ENCODE measurements around the gene SCAF1.
"Not testable (repeated sequence)": the region's sequence is repeated elsewhere in the genome, so short reads cannot be mapped to it uniquely, and the experiment has no call there.

Gene SCAF1

GRCh38 chr19:49614096-49614833 lies 27.7 kb upstream of the SCAF1 start:
- DNase-seq (ENCODE audit: low spot score) = no peak

DNA sequence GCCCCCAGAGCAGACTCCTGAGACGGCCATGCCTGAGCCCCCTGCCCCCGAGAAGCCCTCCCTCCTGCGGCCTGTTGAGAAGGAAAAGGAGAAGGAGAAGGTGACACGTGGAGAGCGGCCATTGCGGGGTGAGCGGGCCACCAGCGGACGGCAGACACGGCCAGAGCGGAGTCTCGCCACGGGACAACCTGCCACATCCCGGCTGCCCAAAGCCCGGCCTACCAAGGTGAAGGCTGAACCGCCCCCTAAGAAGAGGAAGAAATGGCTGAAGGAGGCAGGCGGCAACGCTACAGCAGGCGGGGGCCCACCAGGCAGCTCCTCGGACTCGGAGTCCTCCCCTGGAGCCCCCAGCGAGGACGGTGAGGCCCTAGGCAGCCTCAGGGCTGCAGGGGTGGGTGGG lies 26.1 kb upstream of the SCAF1 start:
- no peak for DNase-seq (ENCODE audit: low spot score)

- no peak for DNase-seq (ENCODE audit: low spot score)
Measured at GRCh38 chr19:49616532-49616931, 25.5 kb upstream of the SCAF1 start.

DNA sequence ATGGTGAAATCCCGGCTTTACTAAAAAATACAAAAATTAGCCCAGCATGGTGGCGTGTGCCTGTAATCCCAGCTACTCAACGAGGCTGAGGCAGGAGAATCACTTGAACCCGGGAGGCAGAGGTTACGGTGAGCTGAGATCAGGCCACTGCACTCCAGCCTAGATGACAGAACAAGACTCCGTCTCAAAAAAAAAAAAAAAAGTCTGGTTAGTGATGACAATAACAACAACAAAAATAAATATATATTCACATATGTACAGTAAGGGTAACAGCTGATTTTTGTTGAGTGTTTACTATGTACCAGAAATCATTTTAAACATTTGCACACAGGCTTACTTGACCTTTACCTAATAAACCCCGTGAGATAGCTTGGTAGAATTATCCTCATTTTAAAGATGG lies 25.1 kb upstream of the SCAF1 start:
- DNase-seq (ENCODE audit: low spot score) = no peak

DNA sequence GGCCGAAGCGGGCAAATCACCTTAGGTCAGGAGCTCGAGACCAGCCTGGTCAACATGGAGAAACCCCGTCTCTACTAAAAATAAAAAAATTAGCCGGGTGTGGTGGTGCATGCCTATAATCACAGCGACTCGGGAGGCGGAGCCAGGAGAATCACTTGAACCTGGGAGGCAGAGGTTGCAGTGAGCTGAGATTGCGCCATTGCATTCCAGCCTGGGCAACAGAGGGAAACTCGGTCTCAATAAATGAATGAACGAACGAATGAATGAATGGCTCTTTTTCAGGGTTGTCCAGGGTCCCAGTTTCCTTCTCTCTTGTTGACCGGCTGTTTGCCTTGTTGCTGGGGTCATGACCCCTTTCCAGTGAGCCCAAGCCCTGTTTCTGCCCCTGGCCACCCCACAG lies 24.1 kb upstream of the SCAF1 start:
- DNase-seq (ENCODE audit: low spot score) = not testable (repeated sequence)

GRCh38 chr19:49624967-49625910 lies 16.8 kb upstream of the SCAF1 start:
- no peak for DNase-seq (ENCODE audit: low spot score)

DNA sequence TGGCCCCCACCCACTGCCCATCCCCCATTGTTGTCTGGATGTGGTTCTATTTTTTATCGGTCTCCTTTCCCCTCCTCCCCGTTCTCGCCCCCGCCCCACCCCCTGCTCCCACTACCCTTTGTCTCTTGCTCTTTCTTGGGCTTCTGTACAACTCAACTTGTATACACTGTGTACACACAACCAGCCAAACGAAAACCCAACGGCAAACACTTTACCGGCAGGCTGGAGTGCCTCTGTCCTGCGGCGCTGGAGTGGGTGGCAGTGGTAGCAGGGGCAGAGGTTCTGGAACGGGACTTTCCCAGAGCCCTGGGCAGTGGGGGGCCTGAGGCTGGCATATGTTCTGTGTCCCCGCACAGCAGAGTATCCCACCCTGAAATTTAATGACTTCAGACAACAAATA lies 15.8 kb upstream of the SCAF1 start:
- no peak for DNase-seq (ENCODE audit: low spot score)

DNA sequence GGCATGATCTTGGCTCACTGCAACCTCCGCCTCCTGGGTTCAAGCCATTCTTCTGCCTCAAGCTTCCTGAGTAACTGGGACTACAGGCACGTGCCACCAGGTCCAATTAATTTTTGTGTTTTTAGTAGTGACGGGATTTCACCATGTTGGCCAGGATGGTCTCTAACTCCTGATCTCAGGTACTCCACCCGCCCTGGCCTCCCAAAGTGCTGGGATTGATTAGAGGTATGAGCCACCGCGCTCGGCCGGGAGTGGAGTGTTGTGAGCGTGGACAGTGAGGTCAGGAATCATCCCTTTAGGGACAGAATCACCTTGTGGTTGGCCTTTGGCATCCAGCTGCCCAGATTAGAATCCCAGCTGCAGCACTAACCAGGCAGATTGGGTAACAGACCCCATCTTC lies 12.3 kb upstream of the SCAF1 start:
- DNase-seq (ENCODE audit: low spot score) = no peak

DNA sequence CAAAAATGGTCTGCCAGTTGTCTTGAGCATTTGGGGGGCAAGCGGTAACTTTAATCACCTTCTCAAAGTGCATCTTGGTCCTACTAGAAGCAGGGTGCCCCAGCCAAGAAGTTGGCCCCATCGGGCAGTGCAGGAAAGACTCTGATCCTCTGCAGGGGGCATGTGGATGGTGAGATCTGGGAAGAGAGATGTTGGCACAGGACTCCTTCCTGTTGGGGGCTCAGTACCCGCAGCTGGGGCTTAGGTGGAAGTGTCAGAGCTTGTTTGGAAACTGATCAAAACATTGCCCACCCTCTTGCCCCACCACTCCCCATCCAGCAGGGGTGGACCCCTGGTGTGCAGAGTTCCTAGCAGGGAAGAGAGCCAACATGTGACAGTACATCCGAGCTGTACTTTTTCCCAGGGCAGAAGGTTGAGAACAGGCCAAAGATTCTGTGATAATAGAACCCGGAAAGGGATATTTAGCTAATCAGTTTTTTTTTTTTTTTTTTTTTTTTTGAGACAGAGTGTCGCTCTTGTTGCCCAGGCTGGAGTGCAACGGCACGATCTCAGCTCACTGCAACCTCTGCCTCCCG lies 10.9 kb upstream of the SCAF1 start:
- no peak for DNase-seq (ENCODE audit: low spot score)

DNA sequence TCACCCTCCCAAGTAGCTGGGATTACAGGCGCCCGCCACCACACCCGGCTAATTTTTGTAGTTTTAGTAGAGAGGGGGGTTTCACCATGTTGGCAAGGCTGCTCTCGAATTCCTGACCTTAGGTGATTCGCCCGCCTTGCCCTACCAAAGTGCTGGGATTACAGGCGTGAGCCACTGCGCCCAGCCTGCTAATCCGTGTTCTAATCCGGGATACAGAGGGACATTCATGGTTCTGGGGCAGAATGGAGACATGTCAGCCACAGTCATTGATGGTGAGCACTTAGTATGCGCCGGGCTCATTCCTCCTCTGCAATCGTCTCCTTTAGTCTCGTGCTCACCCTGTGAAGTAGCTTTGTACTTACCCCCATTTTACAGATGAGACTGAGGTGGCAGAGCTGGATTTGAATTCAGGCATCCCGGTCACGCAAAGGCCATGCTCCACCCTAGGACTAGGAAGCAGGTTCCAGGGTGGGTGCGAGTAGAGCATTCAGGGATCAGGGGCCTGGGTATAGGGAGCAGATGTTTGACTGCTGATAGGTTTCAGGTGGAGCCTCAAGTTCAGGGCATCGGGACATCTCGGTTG lies 10.3 kb upstream of the SCAF1 start:
- no peak for DNase-seq (ENCODE audit: low spot score)

- no peak for DNase-seq (ENCODE audit: low spot score)
Measured at GRCh38 chr19:49632576-49632975, 9.4 kb upstream of the SCAF1 start.

DNA sequence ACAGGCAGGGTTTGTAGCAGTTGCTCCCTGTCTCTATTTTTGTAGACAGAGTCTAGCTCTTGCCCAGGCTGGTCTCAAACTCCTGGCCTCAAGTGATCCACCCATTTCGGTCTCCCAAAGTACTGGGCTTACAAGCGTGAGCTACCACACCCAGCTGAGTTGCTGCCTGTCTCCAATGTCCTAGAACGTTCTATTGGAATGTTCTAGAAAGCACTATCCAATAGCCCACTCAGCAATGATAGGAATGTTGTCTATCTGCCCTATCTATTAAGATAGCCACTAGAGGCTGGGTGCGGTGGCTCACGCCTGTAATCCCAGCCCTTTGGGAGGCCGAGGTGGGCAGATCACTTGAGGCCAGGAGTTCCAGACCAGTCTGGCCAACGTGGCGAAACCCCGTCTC lies 8.7 kb upstream of the SCAF1 start:
- not testable (repeated sequence) for DNase-seq (ENCODE audit: low spot score)

GRCh38 chr19:49635530-49636232 lies 6.3 kb upstream of the SCAF1 start:
- no peak for DNase-seq (ENCODE audit: low spot score)

GRCh38 chr19:49636233-49636932 lies 5.6 kb upstream of the SCAF1 start:
- DNase-seq (ENCODE audit: low spot score) = no peak

GRCh38 chr19:49637821-49638738 lies 3.9 kb upstream of the SCAF1 start:
- peak; percentile 32 for DNase-seq (ENCODE audit: low spot score)

DNA sequence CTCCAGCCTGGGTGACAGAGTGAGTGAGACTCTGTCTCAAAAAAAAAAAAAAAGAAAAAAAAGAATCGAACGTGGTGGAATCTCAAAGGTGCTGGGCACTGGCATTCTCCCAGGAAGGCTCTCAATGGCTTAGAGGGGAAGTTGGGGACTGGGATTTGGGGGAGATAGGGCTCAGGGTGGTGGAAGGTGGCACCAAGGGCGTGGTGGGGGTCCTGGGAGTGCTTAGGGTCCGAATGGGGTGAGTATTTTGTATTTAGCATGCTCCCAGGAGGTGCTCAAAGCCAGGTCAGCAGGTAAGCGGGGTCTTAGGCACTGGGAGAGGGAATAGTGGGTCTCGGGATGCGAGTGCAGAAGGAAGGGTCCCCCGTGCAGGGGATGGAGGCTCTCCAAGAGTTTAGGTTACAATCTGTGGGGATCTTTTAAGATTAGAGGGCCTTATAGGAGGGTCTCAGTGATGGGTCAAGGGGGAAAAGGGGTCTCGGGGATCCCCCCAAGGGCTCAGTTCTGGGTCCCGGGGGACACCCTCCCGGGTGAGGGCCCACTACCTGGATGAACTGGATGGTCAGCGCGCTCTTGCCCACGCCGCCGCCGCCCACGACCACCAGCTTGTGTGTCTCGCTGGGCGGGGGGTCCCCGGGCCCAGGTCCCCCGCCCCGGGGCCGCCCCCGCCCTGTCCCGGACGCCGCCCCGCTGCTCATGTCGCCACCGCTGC lies 2.5 kb upstream of the SCAF1 start:
- DNase-seq (ENCODE audit: low spot score) = no peak

DNA sequence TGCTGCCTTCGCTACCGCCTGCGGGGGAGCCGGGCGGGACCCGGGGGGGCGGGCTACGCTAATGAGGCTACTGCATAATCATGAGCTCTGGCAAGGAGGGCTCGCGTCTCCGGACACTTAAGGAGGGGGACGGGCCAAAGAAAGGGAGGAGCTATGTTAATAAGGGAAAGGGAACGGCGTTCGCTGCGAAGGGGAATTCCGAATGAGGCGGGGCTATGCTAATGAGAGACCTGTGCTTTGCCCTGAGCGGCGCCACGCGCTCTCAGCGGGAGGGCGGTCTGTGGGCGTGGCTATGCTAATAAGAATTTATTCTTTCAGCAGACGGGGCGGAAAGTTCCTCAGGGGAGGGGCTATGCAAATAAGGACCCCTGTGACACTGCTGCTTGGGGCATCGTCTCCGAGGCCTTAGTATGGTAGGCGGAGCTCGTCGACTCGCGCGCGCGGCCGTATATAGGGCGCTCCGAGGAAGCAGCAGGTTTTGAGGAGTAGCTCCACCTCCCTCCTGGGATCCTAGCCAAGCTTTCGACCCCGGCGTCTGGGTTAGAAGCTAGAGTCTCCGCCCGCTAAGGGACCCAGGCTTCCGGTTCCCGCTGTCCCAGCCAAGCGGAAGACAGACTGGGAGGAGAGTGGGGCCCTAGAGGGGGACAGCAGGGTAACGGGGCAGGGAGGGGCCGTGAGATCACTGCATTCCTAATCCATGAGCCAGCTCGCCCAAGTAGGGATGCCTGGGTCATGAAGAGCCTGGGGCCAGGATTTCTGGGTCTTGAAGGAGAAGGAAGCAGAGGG lies 1.7 kb upstream of the SCAF1 start, which contains the start of gene RRAS:
Gene RRAS (minus strand): TSS at position 31 of the 786 bp plus-strand sequence. CDS start 45 bp downstream, outside the sequence.
- DNase-seq (ENCODE audit: low spot score) = peak; percentile 100

DNA sequence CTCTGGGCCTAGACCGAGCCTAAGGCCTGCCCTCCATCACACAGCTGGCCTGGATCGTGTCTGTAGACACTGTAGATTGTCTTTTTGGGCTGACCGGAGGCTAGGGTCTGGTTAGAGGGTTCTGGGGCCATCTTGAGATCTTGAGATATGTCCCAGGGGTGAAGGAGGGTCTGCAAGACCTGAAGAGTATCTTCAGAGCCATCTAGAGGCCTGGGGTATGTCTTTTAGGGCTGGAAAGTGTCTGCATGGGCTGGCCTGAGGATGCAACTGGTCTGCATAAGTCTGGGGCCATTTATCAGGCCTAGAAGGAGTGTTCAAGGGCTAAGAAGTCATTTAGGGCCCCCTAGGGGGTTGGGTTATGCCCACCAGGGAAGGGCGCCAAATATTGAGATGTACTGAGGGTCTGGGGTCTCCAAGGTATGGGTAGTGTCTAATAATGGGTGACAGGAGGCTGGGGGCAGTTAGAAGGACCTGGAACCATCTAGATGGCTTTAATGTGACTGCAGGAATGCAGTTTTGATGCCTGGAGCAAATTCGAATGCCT lies 555 bp downstream of the SCAF1 start:
- DNase-seq (ENCODE audit: low spot score) = no peak
